ENCODE measurements around the gene C1orf53. TPM values are rescaled to one million over a fixed set of nuclear protein-coding genes. Genes with fewer than 3 reads are reported as not detected.
"Not testable (repeated sequence)": the region's sequence is repeated elsewhere in the genome, so short reads cannot be mapped to it uniquely, and the experiment has no call there.

C1orf53 gene
- total and polyA plus RNA-seq, 3 experiments from 2014 or later, result 2.9 TPM; not detected in 1

DNA sequence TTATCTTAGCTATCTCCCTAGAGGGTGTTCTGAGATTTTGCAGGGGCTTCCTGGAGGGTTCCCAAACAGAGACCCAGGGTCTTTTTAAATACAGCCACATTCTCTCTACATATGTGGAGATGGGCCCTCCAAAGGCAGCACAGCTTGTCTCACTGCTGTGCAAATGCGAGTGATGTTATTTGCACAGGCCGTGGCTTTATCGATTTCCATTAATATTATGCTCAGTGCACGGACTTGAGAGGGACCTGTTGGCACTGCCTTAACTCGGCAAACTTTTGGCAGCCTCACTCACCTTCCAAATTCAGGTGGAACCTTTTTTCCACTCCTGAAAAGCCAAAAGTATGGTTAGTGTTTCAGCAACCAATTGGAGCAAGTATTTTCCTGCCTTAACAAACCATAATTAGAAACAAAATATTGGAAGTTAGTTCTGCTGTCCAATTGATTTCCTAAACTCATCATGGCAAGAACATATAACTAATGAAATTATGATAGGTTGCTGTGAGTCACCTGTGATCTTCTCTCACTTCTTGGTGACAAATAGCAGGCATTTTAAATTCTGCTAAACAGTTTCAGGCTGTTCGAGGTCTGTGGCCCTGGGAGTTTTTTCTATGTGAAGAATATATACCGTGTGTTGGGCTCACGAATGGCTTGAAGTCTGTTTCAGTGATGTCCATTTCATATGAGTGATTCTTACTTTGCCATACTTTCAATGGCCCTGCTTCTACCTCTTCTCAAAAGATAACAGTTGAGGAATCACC, 25.7 kb downstream of the C1orf53 start:
- ChIA-PET CTCF (no interaction called here), POLR2A (no interaction called here)
- H3K4me1 ChIP-seq (ENCODE audit: insufficient read depth, low read length), result no peaks in the 10 kb centered on the region
- H3K4me1 Mint-ChIP-seq, result peaks cover 7% of the 10 kb centered on the region in 3 donors
- H3K27ac Mint-ChIP-seq, result no peak overlapping the region
- H3K27me3 ChIP-seq (ENCODE audit: insufficient read depth, low read length, poor library complexity, severe bottlenecking), result peaks cover 37% of the 10 kb centered on the region
- DNase-seq, result no peak
- H3K4me3 ChIP-seq (ENCODE audit: low read length), result no peak overlapping the region
- no peaks in the 10 kb centered on the region for H3K9me3 Mint-ChIP-seq
- H3K9me3 ChIP-seq (ENCODE audit: low read length), result no peaks in the 10 kb centered on the region
- H3K36me3 ChIP-seq (ENCODE audit: insufficient read depth, low read length), result no peaks in the 10 kb centered on the region
- peaks cover 43 to 83% of the 10 kb centered on the region in 2 donors for H3K27me3 Mint-ChIP-seq
- H3K4me3 Mint-ChIP-seq, result no peak overlapping the region
- no peaks in the 10 kb centered on the region for H3K36me3 Mint-ChIP-seq
- no peak overlapping the region for H3K27ac ChIP-seq (ENCODE audit: low read depth, low read length)

DNA sequence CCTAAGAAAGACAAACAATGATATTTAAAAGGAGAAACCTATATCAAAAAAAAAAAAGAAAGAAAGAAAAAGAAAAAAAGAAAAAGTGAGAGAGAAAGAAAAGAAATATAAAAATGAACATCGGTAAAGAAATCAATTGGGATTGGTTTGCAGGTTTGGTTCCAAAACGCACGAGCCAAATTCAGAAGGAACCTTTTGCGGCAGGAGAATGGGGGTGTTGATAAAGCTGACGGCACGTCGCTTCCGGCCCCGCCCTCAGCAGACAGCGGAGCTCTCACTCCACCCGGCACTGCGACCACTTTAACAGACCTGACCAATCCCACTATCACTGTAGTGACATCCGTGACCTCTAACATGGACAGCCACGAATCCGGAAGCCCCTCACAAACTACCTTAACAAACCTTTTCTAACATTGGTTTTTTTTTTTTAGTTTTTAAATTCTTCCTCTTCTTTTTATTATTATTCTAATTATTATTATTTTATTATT, 26.5 kb downstream of the C1orf53 start:
- Histone ChIP-seq H3K36me3 (ENCODE audit: insufficient read depth, low read length) (no peaks in the 10 kb centered on the region), H3K4me3 (ENCODE audit: low read length) (no peak overlapping the region), H3K27ac (ENCODE audit: low read depth, low read length) (no peak overlapping the region), H3K9me3 (ENCODE audit: low read length) (no peaks in the 10 kb centered on the region), H3K27me3 (ENCODE audit: insufficient read depth, low read length, poor library complexity, severe bottlenecking) (peaks cover 37% of the 10 kb centered on the region), H3K4me1 (ENCODE audit: insufficient read depth, low read length) (no peaks in the 10 kb centered on the region)
- no peak for DNase-seq
- Mint-ChIP-seq H3K9me3 (no peaks in the 10 kb centered on the region), H3K36me3 (no peaks in the 10 kb centered on the region), H3K4me1 (peaks cover 7% of the 10 kb centered on the region in 3 donors), H3K4me3 (peak overlapping the region in 6 of 7 donors; percentile 0 to 68 (median 44)), H3K27me3 (peaks cover 48 to 87% of the 10 kb centered on the region in 2 donors), H3K27ac (peak overlapping the region in 1 of 8 donors; percentile 68)
- ChIA-PET CTCF (no interaction called here), POLR2A (interaction anchor here (0.8 kb wide), 1 partner anchor 26 kb away, joined by 5 read pairs; no protein-coding TSS in a partner anchor)

GRCh38 chr1:197933016-197933415, 30.6 kb downstream of the C1orf53 start:
- POLR2A ChIA-PET, result interaction anchor here (0.7 kb wide), 1 partner anchor 16 kb away, joined by 3 read pairs; the partner anchor contains the start of gene LHX9

GRCh38 chr1:197933647-197934046, 31.2 kb downstream of the C1orf53 start:
- Mint-ChIP-seq H3K27me3 (peaks cover 35 to 81% of the 10 kb centered on the region in 2 donors), H3K27ac (peak overlapping the region in 1 of 8 donors; percentile 8), H3K9me3 (no peaks in the 10 kb centered on the region), H3K4me3 (no peak overlapping the region), H3K4me1 (peaks cover 4 to 5% (median 5%) of the 10 kb centered on the region in 3 donors), H3K36me3 (no peaks in the 10 kb centered on the region)
- no peaks in the 10 kb centered on the region for H3K36me3 ChIP-seq (ENCODE audit: insufficient read depth, low read length)
- no peak overlapping the region for H3K27ac ChIP-seq (ENCODE audit: low read depth, low read length)
- DNase-seq, result no peak
- no peak overlapping the region for H3K4me3 ChIP-seq (ENCODE audit: low read length)
- H3K27me3 ChIP-seq (ENCODE audit: insufficient read depth, low read length, poor library complexity, severe bottlenecking), result peaks cover 24% of the 10 kb centered on the region
- ChIA-PET POLR2A (interaction anchor here (0.7 kb wide), 1 partner anchor 16 kb away, joined by 3 read pairs; the partner anchor contains the start of gene LHX9), CTCF (no interaction called here)
- H3K9me3 ChIP-seq (ENCODE audit: low read length), result no peaks in the 10 kb centered on the region
- H3K4me1 ChIP-seq (ENCODE audit: insufficient read depth, low read length), result no peaks in the 10 kb centered on the region

More at GRCh38 chr1:197933016-197933415, 30.6 kb downstream of the C1orf53 start:
- Histone ChIP-seq H3K36me3 (ENCODE audit: insufficient read depth, low read length) (no peaks in the 10 kb centered on the region), H3K9me3 (ENCODE audit: low read length) (no peaks in the 10 kb centered on the region), H3K4me3 (ENCODE audit: low read length) (no peak overlapping the region), H3K4me1 (ENCODE audit: insufficient read depth, low read length) (no peaks in the 10 kb centered on the region), H3K27me3 (ENCODE audit: insufficient read depth, low read length, poor library complexity, severe bottlenecking) (peaks cover 30% of the 10 kb centered on the region), H3K27ac (ENCODE audit: low read depth, low read length) (no peak overlapping the region)
- Mint-ChIP-seq H3K27ac (peak overlapping the region in 1 of 8 donors; percentile 1), H3K27me3 (peaks cover 41 to 87% of the 10 kb centered on the region in 2 donors), H3K4me1 (peaks cover 7% of the 10 kb centered on the region in 3 donors), H3K36me3 (no peaks in the 10 kb centered on the region), H3K9me3 (no peaks in the 10 kb centered on the region), H3K4me3 (no peak overlapping the region)
- no peak for DNase-seq
- CTCF ChIA-PET, result no interaction called here

DNA sequence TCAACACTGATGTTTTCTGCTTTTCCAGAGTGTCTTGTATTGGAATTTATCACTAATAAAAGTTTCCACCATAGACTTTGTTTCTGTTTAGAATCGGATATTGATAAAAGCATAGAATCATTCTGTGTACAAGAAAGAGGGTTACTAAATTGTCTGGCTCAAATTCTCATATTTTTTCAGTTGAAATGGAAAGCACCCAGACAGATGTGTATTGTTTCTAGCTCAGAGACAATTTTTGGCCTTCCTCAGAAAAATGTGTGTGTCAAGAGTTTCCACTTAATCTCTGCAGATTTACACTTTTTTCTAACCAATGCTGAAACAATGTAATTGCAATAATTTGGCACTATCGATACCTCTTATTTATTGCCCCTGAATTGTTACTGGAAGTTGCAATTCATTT, 35.0 kb downstream of the C1orf53 start:
- H3K27ac ChIP-seq (ENCODE audit: low read depth, low read length), result no peak overlapping the region
- peaks cover 2% of the 10 kb centered on the region for H3K27me3 ChIP-seq (ENCODE audit: insufficient read depth, low read length, poor library complexity, severe bottlenecking)
- H3K4me3 Mint-ChIP-seq, result no peak overlapping the region
- no peak overlapping the region for H3K27ac Mint-ChIP-seq
- H3K4me3 ChIP-seq (ENCODE audit: low read length), result no peak overlapping the region
- ChIA-PET CTCF (no interaction called here), POLR2A (no interaction called here)
- no peaks in the 10 kb centered on the region for H3K4me1 Mint-ChIP-seq
- peaks cover 0 to 3% (median 0%) of the 10 kb centered on the region in 3 donors for H3K36me3 Mint-ChIP-seq
- no peaks in the 10 kb centered on the region for H3K4me1 ChIP-seq (ENCODE audit: insufficient read depth, low read length)
- H3K9me3 ChIP-seq (ENCODE audit: low read length), result no peaks in the 10 kb centered on the region
- H3K36me3 ChIP-seq (ENCODE audit: insufficient read depth, low read length), result no peaks in the 10 kb centered on the region
- H3K9me3 Mint-ChIP-seq, result no peaks in the 10 kb centered on the region
- DNase-seq, result no peak
- peaks cover 14 to 62% of the 10 kb centered on the region in 2 donors for H3K27me3 Mint-ChIP-seq

DNA sequence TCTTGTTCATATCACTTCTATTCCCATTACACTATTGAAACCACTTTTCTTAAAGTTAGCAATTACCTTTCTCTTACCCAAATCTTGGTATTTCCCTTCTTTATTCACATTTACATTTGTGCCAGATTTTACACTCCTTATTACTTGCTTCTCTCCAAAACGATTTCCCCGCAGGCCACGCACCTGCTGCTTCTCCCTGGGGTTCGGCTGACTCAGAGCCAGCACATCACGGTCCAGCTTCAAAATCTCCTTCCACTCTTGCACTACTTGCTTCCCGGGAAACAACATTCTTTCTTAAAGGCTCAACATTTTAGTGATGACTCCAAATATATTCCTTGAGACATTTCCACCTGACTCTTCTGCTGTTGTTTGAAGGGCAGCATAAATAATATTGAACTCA, 35.5 kb downstream of the C1orf53 start:
- Histone ChIP-seq H3K36me3 (ENCODE audit: insufficient read depth, low read length) (no peaks in the 10 kb centered on the region), H3K27me3 (ENCODE audit: insufficient read depth, low read length, poor library complexity, severe bottlenecking) (no peaks in the 10 kb centered on the region), H3K4me1 (ENCODE audit: insufficient read depth, low read length) (no peaks in the 10 kb centered on the region), H3K27ac (ENCODE audit: low read depth, low read length) (no peak overlapping the region), H3K9me3 (ENCODE audit: low read length) (no peaks in the 10 kb centered on the region), H3K4me3 (ENCODE audit: low read length) (no peak overlapping the region)
- DNase-seq, result no peak
- Mint-ChIP-seq H3K4me3 (no peak overlapping the region), H3K27ac (no peak overlapping the region), H3K27me3 (peaks cover 14 to 61% of the 10 kb centered on the region in 2 donors), H3K36me3 (peaks cover 0 to 3% (median 0%) of the 10 kb centered on the region in 3 donors), H3K4me1 (no peaks in the 10 kb centered on the region), H3K9me3 (no peaks in the 10 kb centered on the region)
- ChIA-PET POLR2A (no interaction called here), CTCF (no interaction called here)

GRCh38 chr1:197939159-197939980, 36.9 kb downstream of the C1orf53 start:
- H3K4me3 ChIP-seq (ENCODE audit: low read length); DNase-seq; H3K36me3 ChIP-seq (ENCODE audit: insufficient read depth, low read length); H3K4me3 Mint-ChIP-seq; H3K27ac ChIP-seq (ENCODE audit: low read depth, low read length); H3K4me1 ChIP-seq (ENCODE audit: insufficient read depth, low read length); H3K9me3 ChIP-seq (ENCODE audit: low read length); H3K27me3 ChIP-seq (ENCODE audit: insufficient read depth, low read length, poor library complexity, severe bottlenecking); H3K4me1 Mint-ChIP-seq; H3K27ac Mint-ChIP-seq; H3K9me3 Mint-ChIP-seq; H3K36me3 Mint-ChIP-seq: not testable (repeated sequence)
- peaks cover 8 to 63% of the 10 kb centered on the region in 2 donors for H3K27me3 Mint-ChIP-seq
- CTCF ChIA-PET, result interaction anchor here (1.2 kb wide), 1 partner anchor 14 kb away, joined by 3 read pairs; no protein-coding TSS in a partner anchor
- POLR2A ChIA-PET, result interaction anchor here (0.6 kb wide), 1 partner anchor 97 kb away, joined by 4 read pairs; no protein-coding TSS in a partner anchor

- H3K9me3 ChIP-seq (ENCODE audit: low read length), result no peaks in the 10 kb centered on the region
- Mint-ChIP-seq H3K36me3 (peaks cover 0 to 9% (median 0%) of the 10 kb centered on the region in 3 donors), H3K9me3 (no peaks in the 10 kb centered on the region), H3K27ac (no peak overlapping the region), H3K4me3 (no peak overlapping the region), H3K27me3 (peaks cover 3 to 60% of the 10 kb centered on the region in 2 donors), H3K4me1 (no peaks in the 10 kb centered on the region)
- H3K4me3 ChIP-seq (ENCODE audit: low read length), result no peak overlapping the region
- no peaks in the 10 kb centered on the region for H3K27me3 ChIP-seq (ENCODE audit: insufficient read depth, low read length, poor library complexity, severe bottlenecking)
- DNase-seq, result no peak
- H3K4me1 ChIP-seq (ENCODE audit: insufficient read depth, low read length), result no peaks in the 10 kb centered on the region
- H3K36me3 ChIP-seq (ENCODE audit: insufficient read depth, low read length), result no peaks in the 10 kb centered on the region
- no peak overlapping the region for H3K27ac ChIP-seq (ENCODE audit: low read depth, low read length)
- POLR2A ChIA-PET, result no interaction called here
- CTCF ChIA-PET, result no interaction called here
These were observed 39.6 kb downstream of the C1orf53 start for GRCh38 chr1:197942042-197942441.

All from CD8-positive, alpha-beta memory T cell (primary cell).